Suppressor macrophage treated with lipopolysaccharide for 4 hours (primary cell): Measurements from ENCODE around the gene OSBPL8.

Experiments
- DNase-seq: peaks from one replicate; pipeline ENCODE4 v3.0.0-alpha.2; 2020

The OSBPL8 gene

DNA sequence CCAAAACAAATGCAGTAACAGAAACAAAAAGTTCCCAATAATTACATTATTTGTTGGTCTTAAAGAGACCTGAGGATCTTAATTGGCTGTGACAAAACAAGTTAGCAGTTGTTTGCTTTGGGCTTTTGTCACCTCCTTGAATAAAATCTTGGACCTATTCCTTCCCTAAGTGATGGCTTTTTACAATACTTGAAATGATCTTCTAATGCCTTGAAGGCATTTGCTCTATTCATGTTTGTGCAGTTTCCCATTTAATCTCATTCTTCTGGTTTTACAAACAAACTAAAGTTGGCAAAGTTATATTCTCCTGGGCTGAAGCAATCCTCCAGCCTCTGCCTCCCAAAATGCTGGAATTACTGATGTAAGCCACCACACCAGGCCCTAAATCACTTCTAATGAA, 98.8 kb downstream of the OSBPL8 start:
- DNase-seq, result no peak

DNA sequence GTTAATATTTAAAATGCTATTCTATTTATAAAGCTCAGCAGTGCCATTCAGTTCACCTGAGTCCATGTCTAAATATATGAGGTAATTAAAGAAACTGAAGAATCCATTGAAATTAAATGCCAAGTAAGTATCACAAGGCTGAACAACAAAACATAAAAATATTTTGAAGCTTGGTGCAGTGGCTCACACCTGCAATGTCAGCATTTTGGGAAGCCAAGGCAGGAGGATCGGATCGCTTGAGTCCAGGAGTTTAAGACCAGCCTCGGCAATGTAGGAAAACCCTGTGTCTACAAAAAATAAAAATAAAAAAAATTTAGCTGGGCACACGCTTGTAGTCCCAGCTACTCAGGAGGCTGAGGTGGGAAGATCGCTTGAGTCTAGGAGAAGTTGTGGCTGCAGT, 101.8 kb downstream of the OSBPL8 start:
- DNase-seq, result no peak

DNA sequence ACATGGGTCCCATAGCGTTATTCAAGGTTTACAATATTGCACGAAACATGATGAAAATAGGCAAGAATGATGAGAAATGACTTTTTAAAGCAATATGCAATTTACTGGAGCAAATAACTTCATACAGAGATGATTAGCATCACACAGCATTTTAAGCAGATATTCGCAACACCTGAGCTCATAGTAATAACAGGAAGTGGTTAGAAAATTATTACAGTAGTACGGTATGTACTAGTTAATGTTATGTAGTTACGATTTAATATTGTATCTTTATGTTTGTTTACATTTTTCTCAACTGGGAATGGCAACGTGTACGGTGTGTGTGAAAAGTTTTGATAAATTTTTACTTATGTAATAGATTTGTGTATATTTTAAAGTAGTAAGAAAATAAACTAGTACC, 102.6 kb downstream of the OSBPL8 start:
- DNase-seq, result no peak

DNA sequence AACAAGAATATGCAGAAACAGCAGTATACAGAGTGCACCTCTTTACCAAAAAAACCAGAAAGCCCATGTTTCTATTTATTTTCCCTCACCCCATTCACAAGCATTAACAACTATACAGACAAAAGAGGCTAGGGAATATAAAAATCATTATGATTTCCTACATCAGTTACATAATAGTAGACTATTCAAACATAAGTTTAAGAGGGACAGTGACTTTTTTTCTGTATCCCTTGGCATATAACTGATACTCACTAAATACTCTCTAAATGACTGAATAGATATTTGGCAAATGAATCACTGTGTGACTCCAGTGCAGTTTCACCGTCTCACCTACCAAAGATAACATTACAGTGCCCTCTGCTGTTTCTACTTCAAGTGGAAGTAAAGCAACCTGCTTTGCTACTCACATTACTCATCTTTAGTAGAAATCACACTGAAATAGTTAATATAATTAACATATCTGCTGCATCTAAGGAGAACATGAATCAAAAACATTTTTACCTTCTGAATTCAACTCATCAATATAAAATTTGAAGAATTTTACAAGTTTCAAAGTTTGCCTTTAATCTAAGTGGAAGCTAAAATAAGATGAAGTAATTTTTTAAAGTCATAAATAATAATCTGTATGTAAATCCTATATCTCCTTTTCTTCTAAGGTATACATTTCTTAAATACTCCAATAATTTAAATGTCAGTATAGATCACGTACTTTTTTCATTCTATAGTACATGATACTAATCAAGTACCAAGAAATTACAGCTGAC, 103.8 kb downstream of the OSBPL8 start:
- peak; percentile 50 for DNase-seq

DNA sequence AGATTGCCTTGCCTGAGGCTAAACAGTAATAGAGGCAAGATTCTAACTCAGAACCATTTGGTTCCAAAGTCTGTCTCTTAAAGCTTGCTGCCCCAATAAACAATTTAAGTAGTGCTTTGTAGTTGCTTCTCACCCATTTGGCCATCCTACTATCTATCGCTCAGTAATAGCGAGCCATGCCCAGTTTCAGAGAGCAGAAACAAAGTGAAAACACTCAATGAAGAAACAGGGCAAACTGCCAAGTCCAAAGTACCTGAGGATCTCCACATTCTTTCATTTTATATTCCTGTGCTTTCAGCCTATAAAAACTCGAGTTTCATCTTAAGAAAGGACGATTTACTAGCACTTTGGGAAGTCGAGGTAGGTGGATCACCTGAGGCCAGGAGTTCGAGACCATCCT, 108.0 kb downstream of the OSBPL8 start:
- DNase-seq, result no peak

DNA sequence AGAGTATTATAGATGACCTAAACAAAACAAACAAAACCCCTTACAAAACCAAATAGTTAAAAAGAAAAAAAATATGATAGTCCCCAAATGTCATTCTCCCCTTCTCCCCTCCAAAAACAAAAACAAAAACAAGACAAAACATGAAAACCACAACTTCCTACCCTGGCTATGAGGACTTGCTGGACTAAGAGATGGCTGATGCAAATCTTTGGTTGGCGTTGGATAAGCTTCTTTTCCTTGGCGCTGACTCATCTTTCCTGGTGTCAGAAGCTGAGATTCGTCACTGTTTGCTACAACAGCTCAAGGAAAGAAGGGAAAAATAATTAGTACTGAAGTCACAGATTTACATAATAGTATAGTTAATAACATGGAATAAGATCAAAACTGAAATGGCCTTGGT, 108.9 kb downstream of the OSBPL8 start:
- peak; percentile 88 for DNase-seq

DNA sequence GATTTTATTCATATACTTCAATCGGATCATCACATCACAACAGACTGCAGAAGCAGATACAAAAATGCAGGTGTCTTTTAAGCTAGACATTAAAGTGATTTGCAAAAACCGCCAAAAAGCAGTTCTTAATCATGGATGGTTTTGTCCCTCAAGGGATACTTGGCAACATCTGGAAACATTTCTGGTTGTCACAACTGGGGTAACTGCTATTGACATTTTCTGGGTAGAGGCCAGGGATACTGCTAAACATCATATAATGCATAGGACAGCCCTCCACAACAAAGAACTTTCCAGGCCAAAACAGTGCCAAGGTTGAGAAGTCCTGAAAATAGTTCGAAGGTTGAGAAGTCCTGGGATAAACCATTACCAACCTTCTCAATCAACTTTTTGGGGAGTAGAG, 109.6 kb downstream of the OSBPL8 start:
- no peak for DNase-seq

DNA sequence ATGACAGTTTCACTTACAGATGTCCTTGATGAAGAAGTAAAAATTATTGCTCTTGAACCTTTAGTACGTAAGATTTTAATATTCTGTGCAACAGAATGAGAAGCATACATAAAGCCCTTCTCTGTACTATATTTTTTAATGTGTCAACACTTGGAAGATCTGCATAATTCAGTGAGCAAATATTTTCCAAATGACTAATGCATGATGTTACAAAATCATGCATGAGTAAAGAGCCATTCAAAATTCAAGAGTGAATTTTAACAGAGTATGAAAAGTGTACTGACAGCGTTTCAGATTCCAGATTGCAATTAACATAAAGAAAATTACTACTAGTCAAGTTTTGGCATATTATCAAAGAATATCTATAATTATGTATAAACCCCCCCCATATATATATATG, 110.0 kb downstream of the OSBPL8 start:
- peak; percentile 69 for DNase-seq

DNA sequence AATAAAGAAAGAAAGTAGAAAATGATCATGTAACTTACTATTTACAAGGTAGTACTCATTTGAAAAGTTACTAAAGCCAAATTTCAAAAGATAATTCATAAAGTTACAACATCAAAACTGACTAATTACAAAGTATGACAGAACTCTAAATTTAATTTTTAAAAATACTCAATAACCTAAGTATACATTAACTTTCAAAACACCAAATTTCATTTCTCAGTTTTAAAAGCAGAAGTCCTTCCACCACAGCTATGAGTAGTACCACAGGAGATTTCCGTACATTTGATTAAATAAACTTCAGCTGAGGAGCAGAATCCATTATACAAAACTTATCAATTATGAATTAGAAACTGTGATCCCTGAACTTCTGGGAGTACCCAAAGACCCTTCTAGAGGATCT, 110.6 kb downstream of the OSBPL8 start:
- DNase-seq, result peak; percentile 55

DNA sequence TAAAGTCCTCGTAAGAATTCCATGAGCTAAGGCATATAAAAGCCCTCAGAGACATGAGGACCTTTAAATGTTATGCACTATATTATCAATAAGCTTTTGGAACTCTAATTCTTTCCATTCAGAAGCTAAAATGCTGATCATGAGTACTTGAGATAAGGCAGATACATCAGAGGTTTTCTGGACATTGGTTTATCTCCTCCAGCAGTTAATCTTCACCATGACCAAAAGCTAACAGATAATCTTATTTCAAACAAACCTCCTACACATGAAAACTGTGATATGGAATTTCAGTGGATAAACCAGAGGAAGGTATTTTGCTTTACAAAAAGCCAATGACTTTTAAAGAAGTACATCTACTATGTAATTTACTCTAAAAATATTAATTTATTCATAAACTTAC, 113.5 kb downstream of the OSBPL8 start:
- DNase-seq, result no peak

DNA sequence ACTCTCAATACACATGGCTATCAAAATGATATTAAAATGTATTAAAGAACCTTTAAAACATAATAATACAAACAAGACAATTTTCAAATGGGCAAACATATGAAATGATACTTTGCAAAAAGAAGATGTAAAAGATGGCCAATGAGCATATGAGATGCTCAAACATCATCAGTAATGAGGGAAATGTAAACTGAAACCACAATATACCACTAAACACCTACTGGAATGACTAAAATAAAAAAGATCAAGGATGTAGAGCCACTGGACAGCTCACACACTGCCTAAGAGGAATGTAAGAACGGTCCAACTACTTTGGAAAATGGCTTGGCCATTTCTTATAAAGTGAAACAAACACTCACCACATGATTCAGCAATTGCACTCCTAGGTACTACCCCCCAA, 114.1 kb downstream of the OSBPL8 start:
- no peak for DNase-seq

DNA sequence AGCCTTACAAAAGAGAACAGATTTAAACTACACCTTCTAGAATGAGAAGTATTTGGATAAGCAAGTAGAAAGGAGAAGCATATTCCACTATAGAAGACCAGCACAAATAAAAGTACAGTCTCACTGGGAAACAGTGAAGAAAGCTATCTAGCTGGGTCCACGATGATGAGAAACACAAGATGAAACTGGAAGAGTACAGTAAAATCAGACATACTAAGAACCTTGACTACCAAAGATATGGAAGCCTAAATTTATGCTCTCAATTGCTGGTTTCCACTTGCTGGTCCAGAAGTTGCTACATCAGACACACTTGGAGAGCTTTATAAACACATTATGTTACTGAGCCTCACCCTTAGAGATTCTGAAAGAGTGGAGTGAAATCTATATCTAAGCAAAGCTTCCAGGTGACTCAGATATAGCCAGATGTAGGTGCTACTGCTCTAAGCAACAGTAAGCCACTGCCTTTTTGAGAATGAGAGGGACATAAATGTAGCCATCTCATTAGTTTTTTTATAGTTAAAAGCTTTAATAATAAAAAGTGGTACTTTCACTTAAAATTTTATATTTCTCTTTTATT, 115.1 kb downstream of the OSBPL8 start:
- DNase-seq, result no peak

DNA sequence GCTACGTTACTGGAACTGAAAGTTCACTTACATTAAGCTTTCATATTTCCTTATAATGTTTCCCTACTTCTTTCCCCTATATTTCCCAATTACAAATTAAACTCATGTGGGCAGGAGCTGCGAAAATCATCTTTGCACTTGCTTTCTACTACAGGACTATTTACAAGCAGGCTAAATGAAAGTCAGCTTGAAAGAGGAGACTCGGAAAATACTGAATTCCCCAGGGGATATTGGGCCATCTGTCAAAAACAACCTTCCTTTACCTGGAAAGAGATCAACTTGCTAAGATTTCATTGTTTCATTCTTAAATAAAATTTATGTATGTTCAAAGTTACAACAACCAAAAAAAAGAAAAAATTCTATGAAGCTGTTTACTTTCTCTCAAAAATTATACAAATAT, 118.6 kb downstream of the OSBPL8 start:
- no peak for DNase-seq

DNA sequence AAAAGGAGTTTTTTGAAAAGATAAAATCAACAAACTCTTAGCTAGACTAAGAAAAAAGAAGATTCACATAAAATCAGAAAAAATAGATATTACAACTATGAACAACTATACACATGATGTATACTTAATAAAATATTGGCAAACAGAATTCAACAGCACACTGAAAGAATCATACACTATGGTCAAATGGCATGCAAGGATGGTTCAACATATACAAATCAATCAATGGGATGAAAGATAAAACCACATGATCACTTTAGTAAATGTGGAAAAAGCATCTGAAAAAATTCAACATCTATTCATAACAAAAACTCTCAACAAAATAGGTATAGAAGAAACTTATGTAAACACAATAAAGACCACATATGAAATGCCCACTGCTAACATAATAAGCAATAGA, 126.8 kb downstream of the OSBPL8 start:
- DNase-seq, result no peak

DNA sequence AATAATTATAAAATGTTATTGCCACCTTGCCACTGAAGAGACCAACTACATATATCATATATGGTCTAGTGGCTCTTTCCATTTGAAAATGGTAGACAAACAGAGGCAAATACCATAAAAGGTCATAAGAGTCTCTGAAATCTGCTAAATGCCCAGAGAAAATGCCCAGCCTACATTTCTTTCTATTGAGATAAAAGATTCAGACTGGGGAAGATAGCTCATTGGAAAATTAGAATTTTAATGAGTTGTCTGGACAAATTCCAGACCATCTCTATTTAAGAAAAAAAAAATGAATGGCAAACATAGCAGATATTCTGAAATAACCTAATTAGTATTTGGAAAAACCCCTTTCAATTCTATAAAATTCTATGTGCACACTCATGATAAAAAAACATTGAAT, 131.5 kb downstream of the OSBPL8 start:
- no peak for DNase-seq

DNA sequence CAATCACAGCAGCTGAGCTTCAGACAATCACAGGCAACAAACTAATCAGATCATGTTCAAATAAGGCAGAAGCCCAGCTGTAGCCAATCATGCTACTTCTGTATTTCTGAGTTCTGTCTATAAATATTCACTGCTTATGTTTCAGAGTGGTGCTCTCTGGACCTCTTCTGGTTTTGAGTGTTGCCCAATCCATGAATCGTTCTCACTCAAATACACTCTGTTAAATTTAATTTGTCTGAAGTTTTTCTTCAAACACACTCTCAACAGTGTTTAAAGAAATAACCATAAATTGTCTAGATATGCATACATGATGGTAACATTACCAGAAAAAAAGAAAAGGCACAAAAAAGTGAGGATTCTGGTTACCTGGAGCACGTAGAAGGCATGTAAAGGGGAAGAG, 133.4 kb downstream of the OSBPL8 start:
- DNase-seq, result no peak

DNA sequence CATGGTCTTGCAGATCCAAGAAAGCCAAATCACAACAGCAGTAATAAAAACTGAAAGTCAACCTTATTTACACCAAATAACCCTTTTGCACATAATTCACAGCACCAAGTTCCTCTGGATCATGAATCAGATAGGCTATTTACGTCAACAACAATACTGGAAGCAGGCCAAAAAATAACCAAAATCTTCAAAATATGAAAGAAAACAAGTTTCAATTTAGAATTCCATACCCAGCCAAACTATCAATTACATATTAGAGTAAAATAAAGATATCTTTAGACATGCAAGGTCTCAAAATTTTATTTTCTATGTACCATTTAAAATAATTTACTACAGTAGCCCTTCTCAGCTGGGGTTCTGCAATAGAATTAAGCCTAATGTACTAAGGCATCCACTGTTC, 134.6 kb downstream of the OSBPL8 start:
- DNase-seq, result no peak

DNA sequence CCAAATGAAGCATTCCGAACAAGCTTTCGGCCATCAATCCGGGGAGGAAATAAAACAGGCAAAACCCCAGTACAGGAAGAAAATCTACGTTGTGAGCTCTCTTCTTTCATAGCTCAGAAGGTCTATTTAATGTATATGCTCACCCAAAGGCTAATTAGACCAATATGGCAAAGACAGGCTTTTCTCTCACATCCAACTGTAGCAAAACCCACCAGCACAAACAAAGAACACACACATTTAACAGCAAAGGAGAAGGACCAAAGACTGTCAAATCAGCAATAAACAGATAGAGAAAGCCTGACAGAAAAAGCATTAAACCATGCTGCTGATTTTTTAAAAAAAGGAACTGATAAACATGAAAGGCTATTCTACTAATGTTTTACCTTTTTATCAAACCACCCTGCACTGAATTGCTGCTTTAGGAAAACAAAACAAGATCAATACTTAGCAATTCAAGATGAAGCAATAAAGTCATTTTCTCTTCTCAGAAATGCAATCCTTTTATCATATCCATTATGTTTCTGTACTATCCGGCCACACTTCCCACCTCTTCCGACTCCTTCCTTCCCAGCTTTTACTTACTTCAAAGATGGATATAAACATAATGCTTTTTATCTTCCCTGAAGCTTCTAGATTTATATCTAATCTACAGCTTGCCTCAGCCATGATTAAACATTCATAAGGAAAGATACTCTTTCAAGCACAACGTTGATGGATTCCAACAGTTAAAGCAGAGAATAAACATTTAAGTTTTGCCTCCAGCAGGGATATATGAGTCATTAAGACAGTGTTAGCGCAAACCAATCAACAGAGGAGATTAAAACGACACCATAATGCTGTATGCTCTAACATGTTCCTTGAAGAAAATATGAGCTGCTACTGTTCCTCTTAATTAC, 136.8 kb downstream of the OSBPL8 start:
- DNase-seq, result no peak

DNA sequence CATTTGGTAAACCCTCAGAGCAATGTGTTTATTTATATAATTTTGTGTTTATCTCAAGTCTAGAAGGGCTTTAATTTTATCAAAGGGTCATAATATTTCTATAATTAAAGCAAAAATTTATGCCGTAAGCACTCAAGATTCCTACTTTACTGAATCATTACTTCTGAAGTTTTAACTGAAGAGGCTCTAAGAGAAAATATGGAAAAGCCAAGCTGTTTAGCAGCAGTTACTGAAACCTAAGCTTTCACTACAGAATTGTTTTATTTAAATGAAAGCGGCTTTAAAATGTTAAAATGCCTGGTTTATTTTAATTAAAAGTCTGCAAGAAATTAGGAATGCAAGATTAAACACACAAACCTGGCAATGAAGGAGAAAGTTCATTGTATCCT, 137.4 kb downstream of the OSBPL8 start:
- DNase-seq, result no peak

DNA sequence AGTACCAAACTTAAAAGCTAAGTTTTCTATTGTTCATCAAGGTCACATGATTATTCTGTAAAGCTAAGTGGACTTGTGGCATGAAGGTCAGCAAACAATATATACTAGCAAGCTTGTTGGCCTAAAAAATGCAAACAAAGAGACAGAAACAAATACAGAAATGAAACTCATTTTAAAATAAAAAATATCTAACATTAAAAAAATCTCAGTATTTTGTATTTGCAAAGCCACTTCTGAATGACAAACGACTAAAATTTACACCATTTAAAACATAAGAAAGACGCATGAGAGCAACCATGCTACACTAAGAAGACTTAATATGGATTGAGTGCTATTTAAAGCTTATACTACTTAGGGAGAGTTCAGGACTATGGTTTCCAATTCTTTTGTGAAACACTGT, 138.5 kb downstream of the OSBPL8 start:
- no peak for DNase-seq

DNA sequence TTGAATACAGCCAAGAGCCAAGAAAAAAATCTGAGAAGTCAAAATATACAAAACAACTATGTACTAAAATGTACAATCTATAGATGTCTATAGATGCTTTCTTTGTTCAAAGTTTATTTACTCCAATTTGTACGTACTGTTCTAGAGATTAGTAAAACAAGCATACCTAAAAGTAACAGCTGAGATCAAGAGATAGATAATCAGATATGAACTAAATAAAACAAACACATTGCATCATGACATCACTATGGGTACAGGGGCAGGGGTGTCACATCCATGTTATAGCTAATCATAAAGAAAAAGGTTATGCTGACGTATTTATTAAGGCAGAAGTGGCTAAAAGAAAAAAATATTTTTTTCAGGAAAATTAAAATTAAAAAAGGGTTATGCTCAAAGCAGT, 139.3 kb downstream of the OSBPL8 start:
- DNase-seq, result no peak

DNA sequence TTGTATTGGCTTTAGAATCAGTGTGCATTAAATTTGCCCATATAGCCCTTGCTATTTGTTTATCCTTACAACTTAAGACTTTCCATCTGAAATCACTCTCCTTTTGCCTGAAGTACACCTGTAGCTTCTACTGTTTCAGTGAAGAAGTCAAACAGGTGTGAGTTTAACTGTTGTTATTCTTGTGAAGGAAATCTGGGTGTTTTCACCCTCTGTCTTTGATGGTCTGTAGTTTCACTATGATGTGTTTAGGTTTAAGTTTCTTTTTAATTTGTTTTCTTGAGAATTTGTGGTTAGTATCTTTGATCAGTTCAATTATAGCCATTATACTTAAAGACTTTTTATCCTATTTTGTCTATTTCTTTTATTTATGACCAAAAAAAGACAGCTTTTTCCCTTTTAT, 142.5 kb downstream of the OSBPL8 start:
- no peak for DNase-seq

DNA sequence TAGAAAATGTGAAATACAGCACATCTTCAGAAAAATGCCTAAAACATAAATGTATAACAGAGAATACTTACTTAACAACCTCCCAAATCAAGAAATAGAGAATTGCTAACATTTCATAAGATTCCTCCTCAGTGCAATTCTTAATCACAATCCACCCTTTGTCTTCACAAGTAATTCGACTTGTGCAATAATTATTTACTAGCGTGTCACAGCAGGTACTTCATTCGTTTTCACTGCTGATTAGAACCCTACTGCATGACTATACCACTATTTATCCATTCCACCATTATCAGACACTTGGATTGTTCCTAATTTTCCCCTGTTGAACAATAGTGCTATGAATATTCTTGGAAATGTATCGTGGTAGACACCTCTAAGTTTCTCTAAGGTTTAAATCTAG, 146.4 kb downstream of the OSBPL8 start:
- DNase-seq, result no peak

DNA sequence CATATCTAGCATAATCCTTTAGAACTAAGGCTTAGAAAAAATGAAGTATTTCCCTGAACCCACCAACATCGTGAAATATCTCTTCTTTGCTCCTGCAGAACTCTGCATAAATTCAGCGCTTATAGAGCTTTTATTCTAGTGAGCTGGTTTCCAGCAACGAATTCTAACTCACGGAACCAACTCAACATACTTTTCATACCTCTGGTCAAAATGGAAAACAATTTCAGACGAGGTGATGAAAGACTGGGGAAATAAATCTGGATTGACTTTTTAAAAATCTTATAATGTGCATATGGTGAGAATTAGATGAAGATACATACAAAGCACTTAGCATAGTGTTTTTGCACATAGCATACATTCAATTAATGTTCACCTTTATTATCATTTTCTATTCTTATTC, 148.8 kb downstream of the OSBPL8 start:
- no peak for DNase-seq
